B cell (primary cell): ENCODE measurements around the gene OSBPL5.

Experiments
- EZH2 ChIP-seq: IDR thresholded peaks from 2 replicates; pipeline ENCODE4 v1.6.1; 2012; ENCODE audit warnings: borderline replicate concordance, low read depth, mild to moderate bottlenecking, moderate library complexity, low read length; ENCODE audit not compliant: insufficient read depth, poor library complexity, severe bottlenecking
- TF ChIP-seq, protein P1 (sequence below): fragments of 200-600 bp; IDR thresholded peaks from one replicate; pipeline ENCODE4 v1.8.0; 2022; ENCODE audit warnings: antibody characterized with exemption, mild to moderate bottlenecking

DNA sequence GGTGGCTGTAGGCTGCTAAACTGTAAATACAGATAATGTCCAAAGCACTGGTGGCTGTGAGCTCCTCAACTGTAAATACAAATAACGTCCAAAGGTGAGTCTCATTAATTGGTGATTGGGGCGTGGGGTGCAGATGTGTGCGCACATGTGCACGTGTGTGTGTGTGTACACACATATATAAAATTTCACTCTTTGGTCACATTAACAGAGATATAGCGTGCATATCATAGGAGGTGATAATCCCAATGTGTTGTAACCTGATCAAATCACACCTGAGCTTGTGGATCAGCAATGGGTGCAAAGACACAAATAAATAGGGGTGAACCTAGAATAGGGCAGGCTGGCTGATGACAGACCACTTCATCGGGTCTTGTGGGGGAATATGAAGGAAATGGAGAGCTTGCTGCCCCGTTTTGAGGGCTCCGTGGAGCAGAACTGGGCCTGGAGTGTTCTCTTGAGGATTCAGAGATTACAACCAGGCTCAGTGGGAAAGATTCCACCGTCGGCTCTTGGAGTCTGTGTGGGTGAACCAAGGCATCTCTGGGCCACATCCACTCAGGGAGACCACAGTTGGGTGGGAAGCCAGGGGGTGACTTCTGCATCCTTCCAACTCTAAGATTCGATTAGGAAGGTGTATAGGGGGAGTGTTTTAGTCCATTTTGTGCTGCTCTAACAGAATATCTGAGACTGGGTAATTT, 24.9 kb upstream of the OSBPL5 start:
- no peak for TF ChIP-seq EZH2
- TF ChIP-seq, protein P1, sequence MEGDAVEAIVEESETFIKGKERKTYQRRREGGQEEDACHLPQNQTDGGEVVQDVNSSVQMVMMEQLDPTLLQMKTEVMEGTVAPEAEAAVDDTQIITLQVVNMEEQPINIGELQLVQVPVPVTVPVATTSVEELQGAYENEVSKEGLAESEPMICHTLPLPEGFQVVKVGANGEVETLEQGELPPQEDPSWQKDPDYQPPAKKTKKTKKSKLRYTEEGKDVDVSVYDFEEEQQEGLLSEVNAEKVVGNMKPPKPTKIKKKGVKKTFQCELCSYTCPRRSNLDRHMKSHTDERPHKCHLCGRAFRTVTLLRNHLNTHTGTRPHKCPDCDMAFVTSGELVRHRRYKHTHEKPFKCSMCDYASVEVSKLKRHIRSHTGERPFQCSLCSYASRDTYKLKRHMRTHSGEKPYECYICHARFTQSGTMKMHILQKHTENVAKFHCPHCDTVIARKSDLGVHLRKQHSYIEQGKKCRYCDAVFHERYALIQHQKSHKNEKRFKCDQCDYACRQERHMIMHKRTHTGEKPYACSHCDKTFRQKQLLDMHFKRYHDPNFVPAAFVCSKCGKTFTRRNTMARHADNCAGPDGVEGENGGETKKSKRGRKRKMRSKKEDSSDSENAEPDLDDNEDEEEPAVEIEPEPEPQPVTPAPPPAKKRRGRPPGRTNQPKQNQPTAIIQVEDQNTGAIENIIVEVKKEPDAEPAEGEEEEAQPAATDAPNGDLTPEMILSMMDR, result no peak
